ENCODE measurements around the gene MME. TPM values are rescaled to one million over a fixed set of nuclear protein-coding genes. Genes with fewer than 3 reads are reported as not detected.

MME gene
- 1 to 10 TPM in 1 of 2 donors, under 1 TPM in 1; 0.96 to 2.8 TPM for total RNA-seq

- no peak within 1 kb of the TSS for H3K27ac ChIP-seq
- no peak for DNase-seq (ENCODE audit: low spot score)
Observed at GRCh38 chr3:155079746-155080487, at the start of gene MME. TSS of gene MME (plus strand) at chr3:155080319. CDS start at chr3:155084168, 3,849 bp downstream.

GRCh38 chr3:155031186-155031585 is 48.9 kb upstream of the MME start:
- H3K36me3 ChIP-seq: no peaks in the 10 kb centered on the region
- H3K4me3 ChIP-seq: no peak overlapping the region
- no peak overlapping the region for H3K27ac ChIP-seq
- H3K4me1 ChIP-seq: no peaks in the 10 kb centered on the region
- no peaks in the 10 kb centered on the region for H3K27me3 ChIP-seq
- no peak for TF ChIP-seq CTCF (IDR thresholded peaks at IDR 0.05)
- no peak for DNase-seq (ENCODE audit: low spot score)
- H3K9me3 ChIP-seq: peaks cover 0 to 13% of the 10 kb centered on the region in 2 donors

More at GRCh38 chr3:155079746-155080487, at the start of gene MME:
- peaks cover 0 to 16% of the 10 kb centered on the region in 2 donors for H3K4me1 ChIP-seq
- no peak for TF ChIP-seq CTCF (IDR thresholded peaks at IDR 0.05)
- H3K4me3 ChIP-seq: peak within 1 kb of the TSS; percentile 34 to 50
- H3K27me3 ChIP-seq: no peaks in the 10 kb centered on the region
- H3K9me3 ChIP-seq: peaks cover 0 to 15% of the 10 kb centered on the region in 2 donors
- H3K36me3 ChIP-seq: no peaks in the 10 kb centered on the region

GRCh38 chr3:155032918-155033317 is 47.2 kb upstream of the MME start:
- Histone ChIP-seq H3K4me1 (no peaks in the 10 kb centered on the region), H3K36me3 (no peaks in the 10 kb centered on the region), H3K4me3 (no peak overlapping the region), H3K9me3 (peaks cover 0 to 13% of the 10 kb centered on the region in 2 donors), H3K27me3 (no peaks in the 10 kb centered on the region), H3K27ac (no peak overlapping the region)
- no peak for DNase-seq (ENCODE audit: low spot score)
- no peak for TF ChIP-seq CTCF (IDR thresholded peaks at IDR 0.05)

- Histone ChIP-seq H3K4me3 (no peak overlapping the region), H3K4me1 (no peaks in the 10 kb centered on the region), H3K27ac (no peak overlapping the region), H3K36me3 (no peaks in the 10 kb centered on the region), H3K27me3 (no peaks in the 10 kb centered on the region), H3K9me3 (peaks cover 0 to 3% of the 10 kb centered on the region in 2 donors)
- no peak for DNase-seq (ENCODE audit: low spot score)
- no peak for TF ChIP-seq CTCF (IDR thresholded peaks at IDR 0.05)
Observed at GRCh38 chr3:155034786-155035185, 45.3 kb upstream of the MME start.

- no peak for TF ChIP-seq CTCF (IDR thresholded peaks at IDR 0.05)
- Histone ChIP-seq H3K4me1 (no peaks in the 10 kb centered on the region), H3K4me3 (no peak overlapping the region), H3K27me3 (no peaks in the 10 kb centered on the region), H3K36me3 (no peaks in the 10 kb centered on the region), H3K9me3 (no peaks in the 10 kb centered on the region), H3K27ac (no peak overlapping the region)
- no peak for DNase-seq (ENCODE audit: low spot score)
Observed at GRCh38 chr3:155035553-155035952, 44.6 kb upstream of the MME start.
